ENCODE data around the gene DBR1. TPM values are rescaled to one million over a fixed set of nuclear protein-coding genes. Genes with fewer than 3 reads are reported as not detected.

DBR1 gene
- total RNA-seq (10 to 100 TPM; 13.1 to 32.2 (median 27.2) TPM), total RNA-seq (34.1 to 72.6 (median 42.7) reads per million in 29 experiments)
- total RNA-seq (2013): 17.3 TPM

DNA sequence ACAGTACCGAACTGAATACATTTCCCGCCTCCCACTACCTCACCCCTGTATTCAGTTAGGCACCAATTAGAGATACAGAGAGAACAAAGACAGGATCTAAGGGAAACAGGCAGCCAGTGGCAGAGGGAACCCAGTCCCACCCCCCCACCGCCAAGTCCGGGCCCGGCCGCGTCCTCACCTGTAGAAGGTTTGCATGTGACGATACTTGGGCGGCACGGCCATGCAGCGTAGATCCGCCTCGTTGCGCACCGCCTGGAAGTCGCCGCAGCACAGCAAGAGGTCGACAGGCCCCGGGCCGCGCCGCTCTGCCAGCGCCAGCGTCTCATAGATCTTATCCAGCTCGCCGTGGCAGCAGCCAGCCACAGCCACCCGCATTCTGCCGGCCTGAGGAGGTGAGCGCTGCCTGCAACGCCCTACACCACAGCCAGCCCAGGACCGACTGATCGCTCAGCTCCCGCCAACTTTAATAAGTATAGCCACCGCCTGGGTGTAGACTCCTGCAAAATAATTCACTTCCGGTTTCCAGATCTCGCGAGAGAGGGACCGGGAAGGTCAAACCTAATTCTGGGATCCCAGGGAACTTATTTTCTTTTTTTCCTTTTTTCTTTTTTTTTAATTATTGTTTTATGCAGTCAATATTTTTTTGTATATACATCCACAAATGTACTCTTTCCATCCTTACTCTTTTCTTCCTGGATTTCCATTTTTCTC, at the start of gene DBR1:
Gene DBR1 (minus strand): TSS at position 501 of the 711 bp plus-strand sequence. CDS start 126 bp downstream, at position 375.
- 0% methylated on average over 26 of the region's 38 CpGs for WGBS (ENCODE audit: insufficient coverage)
- ATAC-seq (replicated peaks in 1 of 4) (peak; percentile 90 to 93 (median 92)), DNase-seq (peak; percentile 49 to 87 (median 66))
- Mint-ChIP-seq H3K4me3 (peak within 1 kb of the TSS; percentile 86 to 99 (median 98)), H3K4me1 (peaks cover 37 to 50% (median 45%) of the 10 kb centered on the region in 3 donors), H3K9me3 (no peaks in the 10 kb centered on the region), H3K27me3 (no peaks in the 10 kb centered on the region), H3K36me3 (peaks cover 11% of the 10 kb centered on the region), H3K27ac (peak within 1 kb of the TSS; percentile 97 to 100)
- peak within 1 kb of the TSS; percentile 81 to 86 for H3K4me3 ChIP-seq (ENCODE audit: control insufficient read depth in 1 of 2, extremely low read depth in 1 of 2, low read length in 1 of 2)
- no peaks in the 10 kb centered on the region for H3K27me3 ChIP-seq (replicated peaks in 1 of 2; ENCODE audit: control insufficient read depth in 2 of 2, extremely low read depth in 1 of 2, insufficient read depth in 2 of 2, low read length in 1 of 2)
- H3K27ac ChIP-seq (ENCODE audit: low read length): peak within 1 kb of the TSS; percentile 74
- H3K36me3 ChIP-seq (ENCODE audit: control insufficient read depth in 2 of 2, extremely low read depth in 1 of 2, insufficient read depth in 1 of 2, low read length in 1 of 2): peaks cover 0 to 4% of the 10 kb centered on the region in 2 donors
- H3K9me3 ChIP-seq: no peaks in the 10 kb centered on the region
- H3K4me1 ChIP-seq (ENCODE audit: control insufficient read depth in 1 of 2, extremely low read depth in 1 of 2, insufficient read depth in 2 of 2, low read length in 2 of 2): peaks cover 6 to 23% of the 10 kb centered on the region in 2 experiments
- ChIA-PET CTCF (interaction anchor here (0.5 to 3.6 kb wide), 8 partner anchors 8 to 1196 kb away, joined by 3 to 23 read pairs (median 4); partner anchors contain the start of gene ARMC8 (in 1 of the 2)), POLR2A (interaction anchor here in 1 of 2 donors (0.5 to 2.3 kb wide), 5 partner anchors 12 to 1215 kb away, joined by 3 to 23 read pairs (median 6); partner anchors contain the start of genes ARMC8 and COPB2)

GRCh38 chr3:138222942-138223287, 48.2 kb upstream of the DBR1 start:
- Mint-ChIP-seq H3K9me3 (no peaks in the 10 kb centered on the region), H3K36me3 (peaks cover 47% of the 10 kb centered on the region), H3K4me3 (no peak overlapping the region), H3K27ac (peak overlapping the region; percentile 66 to 68), H3K27me3 (no peaks in the 10 kb centered on the region), H3K4me1 (peaks cover 35 to 46% (median 36%) of the 10 kb centered on the region in 3 donors)
- Histone ChIP-seq H3K4me1 (ENCODE audit: control insufficient read depth in 1 of 2, extremely low read depth in 1 of 2, insufficient read depth in 2 of 2, low read length in 2 of 2) (peaks cover 0 to 4% of the 10 kb centered on the region in 2 experiments), H3K27me3 (replicated peaks in 1 of 2; ENCODE audit: control insufficient read depth in 2 of 2, extremely low read depth in 1 of 2, insufficient read depth in 2 of 2, low read length in 1 of 2) (no peaks in the 10 kb centered on the region), H3K27ac (ENCODE audit: low read length) (no peak overlapping the region), H3K36me3 (ENCODE audit: control insufficient read depth in 2 of 2, extremely low read depth in 1 of 2, insufficient read depth in 1 of 2, low read length in 1 of 2) (peaks cover 0 to 49% of the 10 kb centered on the region in 2 donors), H3K9me3 (no peaks in the 10 kb centered on the region), H3K4me3 (ENCODE audit: control insufficient read depth in 1 of 2, extremely low read depth in 1 of 2, low read length in 1 of 2) (no peak overlapping the region)
- CTCF ChIA-PET: no interaction called here
- POLR2A ChIA-PET: interaction anchor here in 1 of 2 donors (0.5 kb wide), 1 partner anchor 39 kb away, joined by 10 read pairs; no protein-coding TSS in a partner anchor
- ATAC-seq (replicated peaks in 1 of 4): peak in 1 of 4 experiments; percentile 48
- WGBS (ENCODE audit: insufficient coverage): no CpG with 5 or more reads among the region's 2 CpGs
- peak in 1 of 35 experiments; percentile 8 for DNase-seq

DNA sequence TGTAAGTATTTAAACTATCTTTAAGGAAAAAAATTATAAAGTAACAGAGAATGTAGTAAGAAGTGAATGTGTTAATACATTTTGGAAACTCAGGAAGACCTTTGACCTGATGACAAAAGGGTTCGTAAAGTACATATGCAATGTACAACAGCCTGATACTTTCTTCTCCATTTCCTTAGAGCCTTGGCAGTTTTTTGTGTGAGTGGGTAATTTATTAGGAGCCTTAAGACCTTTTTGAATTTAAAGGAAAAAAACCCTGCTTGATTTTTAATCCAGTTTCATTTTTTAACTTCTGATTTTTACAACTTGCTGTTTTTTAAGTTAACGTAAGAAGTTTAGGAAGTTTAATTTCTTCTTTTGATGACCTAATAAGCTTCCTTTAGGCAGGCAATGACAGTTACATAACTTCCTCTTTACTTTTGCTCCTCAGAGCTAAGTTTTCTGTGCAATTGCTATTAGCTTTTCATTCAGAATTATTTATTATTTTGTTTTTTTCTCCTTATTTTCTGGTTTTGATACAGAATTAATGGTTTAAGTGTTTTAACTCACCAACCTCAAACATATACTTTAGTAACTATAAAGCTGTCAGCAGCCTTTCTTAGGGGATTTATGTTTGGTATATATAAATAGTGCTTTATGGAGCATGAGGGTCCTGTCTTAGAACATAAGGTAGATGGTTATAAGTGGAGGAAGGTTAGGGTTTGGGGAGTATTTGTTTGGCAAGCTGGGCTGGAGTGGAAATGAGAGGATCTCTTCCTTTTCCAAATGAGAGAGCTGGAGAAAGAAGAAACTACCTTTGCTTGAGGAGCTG, 47.6 kb upstream of the DBR1 start:
- Histone ChIP-seq H3K4me3 (ENCODE audit: control insufficient read depth in 1 of 2, extremely low read depth in 1 of 2, low read length in 1 of 2) (no peak overlapping the region), H3K9me3 (no peaks in the 10 kb centered on the region), H3K27me3 (replicated peaks in 1 of 2; ENCODE audit: control insufficient read depth in 2 of 2, extremely low read depth in 1 of 2, insufficient read depth in 2 of 2, low read length in 1 of 2) (no peaks in the 10 kb centered on the region), H3K27ac (ENCODE audit: low read length) (no peak overlapping the region), H3K4me1 (ENCODE audit: control insufficient read depth in 1 of 2, extremely low read depth in 1 of 2, insufficient read depth in 2 of 2, low read length in 2 of 2) (peaks cover 0 to 4% of the 10 kb centered on the region in 2 experiments), H3K36me3 (ENCODE audit: control insufficient read depth in 2 of 2, extremely low read depth in 1 of 2, insufficient read depth in 1 of 2, low read length in 1 of 2) (peaks cover 0 to 47% of the 10 kb centered on the region in 2 donors)
- Mint-ChIP-seq H3K9me3 (no peaks in the 10 kb centered on the region), H3K4me1 (peaks cover 40 to 50% (median 40%) of the 10 kb centered on the region in 3 donors), H3K27ac (peak overlapping the region; percentile 66 to 78), H3K27me3 (no peaks in the 10 kb centered on the region), H3K36me3 (peaks cover 47% of the 10 kb centered on the region), H3K4me3 (no peak overlapping the region)
- no CpG with 5 or more reads among the region's 2 CpGs for WGBS (ENCODE audit: insufficient coverage)
- ChIA-PET POLR2A (interaction anchor here in 1 of 2 donors (0.5 to 0.6 kb wide), 2 partner anchors 38 to 75 kb away, joined by 3 to 10 read pairs; no protein-coding TSS in a partner anchor), CTCF (no interaction called here)
- ATAC-seq (replicated peaks in 1 of 4) (no peak), DNase-seq (no peak)

- H3K36me3 Mint-ChIP-seq: peaks cover 34% of the 10 kb centered on the region
- H3K9me3 ChIP-seq: no peaks in the 10 kb centered on the region
- ATAC-seq (replicated peaks in 1 of 4) (no peak), DNase-seq (no peak)
- H3K27me3 Mint-ChIP-seq: no peaks in the 10 kb centered on the region
- H3K27ac ChIP-seq (ENCODE audit: low read length): no peak overlapping the region
- H3K4me3 Mint-ChIP-seq: no peak overlapping the region
- H3K4me3 ChIP-seq (ENCODE audit: control insufficient read depth in 1 of 2, extremely low read depth in 1 of 2, low read length in 1 of 2): no peak overlapping the region
- no peaks in the 10 kb centered on the region for H3K9me3 Mint-ChIP-seq
- WGBS (ENCODE audit: insufficient coverage): 100% methylated on average over 2 of the region's 4 CpGs
- H3K4me1 ChIP-seq (ENCODE audit: control insufficient read depth in 1 of 2, extremely low read depth in 1 of 2, insufficient read depth in 2 of 2, low read length in 2 of 2): peaks cover 0 to 4% of the 10 kb centered on the region in 2 experiments
- CTCF ChIA-PET: no interaction called here
- H3K27me3 ChIP-seq (replicated peaks in 1 of 2; ENCODE audit: control insufficient read depth in 2 of 2, extremely low read depth in 1 of 2, insufficient read depth in 2 of 2, low read length in 1 of 2): no peaks in the 10 kb centered on the region
- H3K4me1 Mint-ChIP-seq: peaks cover 42 to 59% (median 42%) of the 10 kb centered on the region in 3 donors
- H3K36me3 ChIP-seq (ENCODE audit: control insufficient read depth in 2 of 2, extremely low read depth in 1 of 2, insufficient read depth in 1 of 2, low read length in 1 of 2): peaks cover 0 to 36% of the 10 kb centered on the region in 2 donors
- peak overlapping the region in 1 of 2 donors; percentile 39 for H3K27ac Mint-ChIP-seq
- POLR2A ChIA-PET: interaction anchor here in 1 of 2 donors (0.6 kb wide), 1 partner anchor 73 kb away, joined by 3 read pairs; no protein-coding TSS in a partner anchor
These were observed 46.1 kb upstream of the DBR1 start for GRCh38 chr3:138220788-138221187.

DNA sequence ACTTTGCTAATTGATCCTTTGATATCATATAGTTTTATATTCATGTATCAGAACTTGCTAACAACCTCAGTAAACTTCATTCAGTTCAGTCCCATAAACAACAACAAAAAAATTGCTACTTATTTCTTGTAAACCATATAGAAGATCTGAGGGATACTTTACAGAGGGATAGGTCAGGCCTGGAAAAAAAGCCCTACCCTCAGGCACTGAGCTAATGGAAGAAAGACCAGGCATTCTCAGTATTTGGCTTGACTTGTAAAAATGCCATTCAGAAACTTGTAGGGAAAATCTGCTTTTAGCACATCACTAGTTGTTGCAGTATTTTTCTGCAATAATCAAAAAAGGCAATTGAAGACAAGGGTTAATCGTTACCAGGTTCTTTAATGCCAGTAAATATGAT, 45.5 kb upstream of the DBR1 start:
- DNase-seq (no peak), ATAC-seq (replicated peaks in 1 of 4) (no peak)
- WGBS (ENCODE audit: insufficient coverage): no CpG with 5 or more reads among the region's 1 CpG
- H3K4me1 ChIP-seq (ENCODE audit: control insufficient read depth in 1 of 2, extremely low read depth in 1 of 2, insufficient read depth in 2 of 2, low read length in 2 of 2): peaks cover 0 to 4% of the 10 kb centered on the region in 2 experiments
- H3K9me3 ChIP-seq: no peaks in the 10 kb centered on the region
- peaks cover 30% of the 10 kb centered on the region for H3K36me3 Mint-ChIP-seq
- ChIA-PET POLR2A (interaction anchor here in 1 of 2 donors (0.6 kb wide), 1 partner anchor 73 kb away, joined by 3 read pairs; no protein-coding TSS in a partner anchor), CTCF (no interaction called here)
- peaks cover 42 to 59% (median 42%) of the 10 kb centered on the region in 3 donors for H3K4me1 Mint-ChIP-seq
- no peak overlapping the region for H3K4me3 Mint-ChIP-seq
- peaks cover 0 to 30% of the 10 kb centered on the region in 2 donors for H3K36me3 ChIP-seq (ENCODE audit: control insufficient read depth in 2 of 2, extremely low read depth in 1 of 2, insufficient read depth in 1 of 2, low read length in 1 of 2)
- H3K27me3 Mint-ChIP-seq: no peaks in the 10 kb centered on the region
- H3K9me3 Mint-ChIP-seq: no peaks in the 10 kb centered on the region
- H3K27me3 ChIP-seq (replicated peaks in 1 of 2; ENCODE audit: control insufficient read depth in 2 of 2, extremely low read depth in 1 of 2, insufficient read depth in 2 of 2, low read length in 1 of 2): no peaks in the 10 kb centered on the region
- no peak overlapping the region for H3K27ac Mint-ChIP-seq
- no peak overlapping the region for H3K27ac ChIP-seq (ENCODE audit: low read length)
- no peak overlapping the region for H3K4me3 ChIP-seq (ENCODE audit: control insufficient read depth in 1 of 2, extremely low read depth in 1 of 2, low read length in 1 of 2)

DNA sequence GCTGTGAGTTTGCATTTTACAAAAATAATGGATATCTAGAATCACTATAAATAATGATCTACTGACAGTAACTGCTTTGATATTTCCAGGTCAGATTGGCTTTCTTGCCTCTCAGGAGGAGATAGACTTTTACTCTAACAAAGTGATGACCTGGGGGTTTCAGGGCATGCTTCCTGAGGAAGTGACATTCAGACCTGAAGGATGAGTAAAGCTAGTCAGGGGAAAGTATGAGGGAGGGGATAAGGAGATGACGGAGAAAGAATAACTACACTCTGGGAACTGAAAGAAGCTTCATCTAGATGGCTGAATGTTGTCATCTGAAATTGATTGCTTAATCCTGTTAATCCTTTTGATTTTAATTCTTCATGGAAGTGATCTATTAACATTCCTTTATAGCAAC, 44.5 kb upstream of the DBR1 start:
- no CpG with 5 or more reads among the region's 1 CpG for WGBS (ENCODE audit: insufficient coverage)
- Histone ChIP-seq H3K27me3 (replicated peaks in 1 of 2; ENCODE audit: control insufficient read depth in 2 of 2, extremely low read depth in 1 of 2, insufficient read depth in 2 of 2, low read length in 1 of 2) (no peaks in the 10 kb centered on the region), H3K27ac (ENCODE audit: low read length) (no peak overlapping the region), H3K4me1 (ENCODE audit: control insufficient read depth in 1 of 2, extremely low read depth in 1 of 2, insufficient read depth in 2 of 2, low read length in 2 of 2) (peaks cover 0 to 4% of the 10 kb centered on the region in 2 experiments), H3K9me3 (no peaks in the 10 kb centered on the region), H3K36me3 (ENCODE audit: control insufficient read depth in 2 of 2, extremely low read depth in 1 of 2, insufficient read depth in 1 of 2, low read length in 1 of 2) (peaks cover 0 to 20% of the 10 kb centered on the region in 2 donors), H3K4me3 (ENCODE audit: control insufficient read depth in 1 of 2, extremely low read depth in 1 of 2, low read length in 1 of 2) (no peak overlapping the region)
- H3K4me1 Mint-ChIP-seq: peaks cover 42 to 60% (median 43%) of the 10 kb centered on the region in 3 donors
- no peaks in the 10 kb centered on the region for H3K9me3 Mint-ChIP-seq
- CTCF ChIA-PET: interaction anchor here in 1 of 2 donors (0.6 kb wide), 1 partner anchor 92 kb away, joined by 8 read pairs; no protein-coding TSS in a partner anchor
- H3K27ac Mint-ChIP-seq: no peak overlapping the region
- no peak for DNase-seq
- no peak overlapping the region for H3K4me3 Mint-ChIP-seq
- no peaks in the 10 kb centered on the region for H3K27me3 Mint-ChIP-seq
- H3K36me3 Mint-ChIP-seq: peaks cover 22% of the 10 kb centered on the region
- no peak for ATAC-seq (replicated peaks in 1 of 4)
- POLR2A ChIA-PET: no interaction called here

All from T-cell (primary cell).